Midbrain (tissue), 1 donor: ENCODE data around the gene ADAD2.

Source experiments
- DNase-seq: peaks from one replicate; lab custom pipeline; 2025; lab: John Stamatoyannopoulos, UW

Gene ADAD2

GRCh38 chr16:84176192-84177053 lies 14.5 kb upstream of the ADAD2 start:
- no peak for DNase-seq

- no peak for DNase-seq
Measured at GRCh38 chr16:84177741-84178073, 13.2 kb upstream of the ADAD2 start.

GRCh38 chr16:84178146-84178765 lies 12.7 kb upstream of the ADAD2 start:
- no peak for DNase-seq

GRCh38 chr16:84178892-84179611 lies 11.9 kb upstream of the ADAD2 start:
- DNase-seq, result no peak

GRCh38 chr16:84179612-84180320 lies 11.2 kb upstream of the ADAD2 start:
- DNase-seq, result no peak

GRCh38 chr16:84180519-84181140 lies 10.3 kb upstream of the ADAD2 start:
- DNase-seq, result no peak

GRCh38 chr16:84181144-84181915 lies 9.6 kb upstream of the ADAD2 start:
- no peak for DNase-seq

GRCh38 chr16:84182104-84182503 lies 8.9 kb upstream of the ADAD2 start:
- DNase-seq, result no peak

GRCh38 chr16:84182680-84183571 lies 8.0 kb upstream of the ADAD2 start:
- DNase-seq, result no peak

- no peak for DNase-seq
Measured at GRCh38 chr16:84183572-84183875, 7.4 kb upstream of the ADAD2 start.

GRCh38 chr16:84183911-84184591 lies 6.9 kb upstream of the ADAD2 start:
- no peak for DNase-seq

- DNase-seq, result no peak
Measured at GRCh38 chr16:84184775-84185174, 6.2 kb upstream of the ADAD2 start.

- DNase-seq, result peak; percentile 94
Measured at GRCh38 chr16:84186685-84187437, 4.1 kb upstream of the ADAD2 start, which contains the start of gene TAF1C. Gene TAF1C, minus strand, starts transcription at chr16:84187057. Its CDS starts 2,069 bp downstream, at chr16:84184988.

GRCh38 chr16:84191466-84191865 lies 509 bp downstream of the ADAD2 start:
- no peak for DNase-seq

GRCh38 chr16:84193480-84193879 lies 2.5 kb downstream of the ADAD2 start:
- DNase-seq, result no peak

- no peak for DNase-seq
Measured at GRCh38 chr16:84194018-84194417, 3.1 kb downstream of the ADAD2 start.

- DNase-seq, result no peak
Measured at GRCh38 chr16:84194470-84195200, 3.7 kb downstream of the ADAD2 start.
